Astrocyte (in vitro differentiated cells and primary cell): Measurements from ENCODE around the gene DUSP2. TPM values are rescaled to one million over a fixed set of nuclear protein-coding genes. Genes with fewer than 3 reads are reported as not detected.

ENCODE experiments used
- DNase-seq: peaks from one replicate; pipeline ENCODE4 v3.0.0-alpha.2; 2010; ENCODE audit warnings: low read depth
- FAIRE-seq: peaks from 2 replicates; lab custom pipeline; 2011; peaks lifted over from hg19 to GRCh38; lab: Jason Lieb, UNC
- H2AFZ ChIP-seq: 2 replicates; pipeline ENCODE4 v1.6.0; 2012; ENCODE audit warnings: low read depth, low read length, inconsistent platforms
- H3K27ac ChIP-seq: 2 replicates; pipeline ENCODE4 v1.5.1; 2011; ENCODE audit warnings: low read depth, low read length, inconsistent platforms
- H3K27me3 ChIP-seq: 2 replicates; pipeline ENCODE4 v1.6.0; 2011; ENCODE audit warnings: low read length, inconsistent platforms; ENCODE audit not compliant: insufficient read depth
- H3K36me3 ChIP-seq: 2 replicates; pipeline ENCODE4 v1.5.1; 2011; ENCODE audit warnings: low read length, inconsistent platforms; ENCODE audit not compliant: insufficient read depth
- H3K4me1 ChIP-seq: 2 replicates; pipeline ENCODE4 v1.5.1; 2011; ENCODE audit warnings: low read length, inconsistent platforms; ENCODE audit not compliant: insufficient read depth
- H3K4me2 ChIP-seq: 2 replicates; pipeline ENCODE4 v1.6.0; 2012; ENCODE audit warnings: low read length, inconsistent platforms
- H3K4me3 ChIP-seq: 2 replicates; pipeline ENCODE4 v1.5.1; 2011; ENCODE audit warnings: low read depth, mild to moderate bottlenecking, low read length, inconsistent platforms; ENCODE audit not compliant: insufficient read depth
- H3K79me2 ChIP-seq: 2 replicates; pipeline ENCODE4 v1.6.0; 2012; ENCODE audit warnings: mild to moderate bottlenecking, low read length, inconsistent platforms; ENCODE audit not compliant: insufficient read depth
- H3K9ac ChIP-seq: 2 replicates; pipeline ENCODE4 v1.6.0; 2012; ENCODE audit warnings: mild to moderate bottlenecking, low read length, inconsistent platforms
- H3K9me3 ChIP-seq: 2 replicates; pipeline ENCODE4 v1.5.1; 2012; ENCODE audit warnings: low read depth, mild to moderate bottlenecking, low read length, inconsistent platforms; ENCODE audit not compliant: insufficient read depth
- H4K20me1 ChIP-seq: 2 replicates; pipeline ENCODE4 v1.6.0; 2012; ENCODE audit warnings: low read length, inconsistent platforms; ENCODE audit not compliant: insufficient read depth
- H3K27ac Mint-ChIP-seq: one replicate; pipeline ENCODE4 v1.8.0; 2021; ENCODE audit warnings: mild to moderate bottlenecking, mixed read lengths; ENCODE audit not compliant: unreplicated experiment
- H3K27me3 Mint-ChIP-seq: one replicate; pipeline ENCODE4 v1.8.0; 2021; ENCODE audit warnings: low read depth, mixed read lengths; ENCODE audit not compliant: unreplicated experiment
- H3K36me3 Mint-ChIP-seq: one replicate; pipeline ENCODE4 v1.8.0; 2021; ENCODE audit warnings: low read depth, mixed read lengths; ENCODE audit not compliant: unreplicated experiment
- H3K4me1 Mint-ChIP-seq: one replicate; pipeline ENCODE4 v1.8.0; 2021; ENCODE audit warnings: low read depth, mixed read lengths; ENCODE audit not compliant: unreplicated experiment
- H3K4me3 Mint-ChIP-seq: one replicate; pipeline ENCODE4 v1.8.0; 2021; ENCODE audit warnings: mild to moderate bottlenecking, moderate library complexity, mixed read lengths; ENCODE audit not compliant: unreplicated experiment
- H3K9me3 Mint-ChIP-seq: one replicate; pipeline ENCODE4 v1.8.0; 2021; ENCODE audit warnings: mild to moderate bottlenecking, mixed read lengths; ENCODE audit not compliant: unreplicated experiment
- CTCF ChIP-seq: IDR thresholded peaks from 2 replicates; pipeline ENCODE4 v1.5.1; 2011; ENCODE audit warnings: low read depth, mild to moderate bottlenecking, inconsistent platforms, low read length, moderate library complexity; ENCODE audit not compliant: insufficient read depth
- EZH2 ChIP-seq: IDR thresholded peaks from 2 replicates; pipeline ENCODE4 v1.6.1; 2012; ENCODE audit warnings: mild to moderate bottlenecking, low read length, inconsistent platforms; ENCODE audit not compliant: insufficient read depth
- total RNA-seq: library from RNA; stranded (reverse); gene quantifications from 2 replicates; pipeline ENCODE4 v1.2.1, GENCODE V29; 2021

DUSP2 gene
- total RNA-seq, 1 donor from 2014 or later = 0.95 TPM

GRCh38 chr2:96146881-96147592 is 1.8 kb upstream of the DUSP2 start:
- FAIRE-seq (no peak), DNase-seq (peak; percentile 70)
- peak overlapping the region; percentile 88 for H3K4me2 ChIP-seq
- H3K4me1 Mint-ChIP-seq = peaks cover 4% of the 10 kb centered on the region
- no peaks in the 10 kb centered on the region for H3K9me3 Mint-ChIP-seq
- no peak overlapping the region for H2AFZ ChIP-seq
- no peaks in the 10 kb centered on the region for H3K9me3 ChIP-seq
- no peak overlapping the region for H3K27ac Mint-ChIP-seq
- no peaks in the 10 kb centered on the region for H3K36me3 Mint-ChIP-seq
- no peak overlapping the region for H3K4me3 ChIP-seq
- peak overlapping the region; percentile 41 for H3K27ac ChIP-seq
- no peaks in the 10 kb centered on the region for H3K36me3 ChIP-seq
- H3K27me3 Mint-ChIP-seq = peaks cover 44% of the 10 kb centered on the region
- H4K20me1 ChIP-seq = peaks cover 13% of the 10 kb centered on the region
- TF ChIP-seq EZH2 (no peak), CTCF (no peak)
- H3K27me3 ChIP-seq = no peaks in the 10 kb centered on the region
- no peaks in the 10 kb centered on the region for H3K79me2 ChIP-seq
- H3K9ac ChIP-seq = peak overlapping the region; percentile 20
- peak overlapping the region; percentile 34 for H3K4me3 Mint-ChIP-seq
- H3K4me1 ChIP-seq = peaks cover 43% of the 10 kb centered on the region

DNA sequence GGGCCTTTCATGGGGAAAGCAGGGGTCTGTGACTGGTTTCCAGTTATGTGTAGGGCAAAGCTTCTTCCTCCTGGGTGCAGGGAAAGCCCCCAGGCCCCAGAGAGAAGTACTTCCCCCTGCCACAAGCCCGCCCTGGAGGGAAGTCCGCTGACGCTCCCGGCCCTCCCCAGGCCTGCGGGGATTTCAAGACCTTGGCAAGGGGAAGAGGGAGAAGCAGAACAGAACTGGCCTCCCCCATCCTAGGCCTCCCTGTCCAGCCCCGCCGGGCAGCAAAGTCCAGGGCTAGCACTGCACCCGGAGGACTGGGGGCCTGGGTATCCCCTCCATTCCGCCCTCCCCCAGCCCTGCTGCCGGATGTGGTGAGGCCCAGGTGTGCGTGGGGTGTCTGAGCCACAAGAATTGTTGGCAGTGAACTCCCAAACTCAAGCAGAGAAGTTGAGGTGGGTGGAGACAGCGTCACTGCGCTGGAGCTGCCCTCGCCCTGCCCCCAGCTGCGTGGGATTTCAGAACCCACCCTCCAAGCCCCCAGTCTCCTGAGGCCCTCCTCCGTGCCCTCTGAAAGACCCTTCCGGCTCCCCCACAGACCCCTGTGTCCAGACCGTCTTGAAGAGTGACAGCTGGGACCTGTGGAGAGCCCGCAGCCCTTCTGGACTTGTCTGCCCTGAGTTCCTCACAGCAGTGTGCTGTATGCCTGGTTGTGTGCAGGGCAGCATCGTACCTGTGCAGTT is 1.1 kb upstream of the DUSP2 start:
- Histone ChIP-seq H3K4me3 (no peak overlapping the region), H3K27me3 (no peaks in the 10 kb centered on the region), H3K4me2 (peak overlapping the region; percentile 88), H3K4me1 (peaks cover 43% of the 10 kb centered on the region), H3K79me2 (no peaks in the 10 kb centered on the region), H3K9me3 (no peaks in the 10 kb centered on the region), H2AFZ (no peak overlapping the region), H4K20me1 (peaks cover 13% of the 10 kb centered on the region), H3K36me3 (no peaks in the 10 kb centered on the region), H3K27ac (peak overlapping the region; percentile 41), H3K9ac (peak overlapping the region; percentile 20)
- Mint-ChIP-seq H3K36me3 (no peaks in the 10 kb centered on the region), H3K4me1 (peaks cover 4% of the 10 kb centered on the region), H3K4me3 (no peak overlapping the region), H3K27ac (no peak overlapping the region), H3K9me3 (no peaks in the 10 kb centered on the region), H3K27me3 (peaks cover 42% of the 10 kb centered on the region)
- no peak for FAIRE-seq
- peak; percentile 71 for DNase-seq
- no peak for TF ChIP-seq CTCF
- no peak for TF ChIP-seq EZH2

DNA sequence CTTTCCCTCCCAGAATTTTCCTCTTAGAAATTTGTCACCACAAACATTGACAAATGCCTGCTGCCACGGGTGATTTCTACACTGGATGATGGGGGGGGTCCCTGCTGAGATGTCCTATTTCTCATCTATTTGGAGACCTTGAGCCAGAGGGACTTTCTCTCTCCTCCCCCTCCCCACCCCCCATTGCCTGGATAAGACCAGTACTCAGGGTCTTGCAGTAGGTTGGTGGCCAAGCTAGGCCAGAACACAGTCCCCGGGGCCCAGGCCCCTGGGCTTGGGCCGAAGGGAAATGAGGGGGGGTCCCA is 560 bp upstream of the DUSP2 start:
- FAIRE-seq = no peak

More for the DNA sequence above, 560 bp upstream of the DUSP2 start:
- H3K9me3 Mint-ChIP-seq = no peaks in the 10 kb centered on the region
- H3K4me3 Mint-ChIP-seq = peak overlapping the region; percentile 73
- no peak overlapping the region for H3K27ac Mint-ChIP-seq
- H3K36me3 Mint-ChIP-seq = no peaks in the 10 kb centered on the region
- Histone ChIP-seq H3K36me3 (no peaks in the 10 kb centered on the region), H3K27ac (no peak overlapping the region), H3K9ac (no peak overlapping the region), H3K79me2 (no peaks in the 10 kb centered on the region), H2AFZ (no peak overlapping the region), H3K4me1 (peaks cover 43% of the 10 kb centered on the region), H3K9me3 (no peaks in the 10 kb centered on the region), H3K27me3 (no peaks in the 10 kb centered on the region), H4K20me1 (peaks cover 13% of the 10 kb centered on the region), H3K4me3 (no peak overlapping the region), H3K4me2 (peak overlapping the region; percentile 88)
- H3K4me1 Mint-ChIP-seq = peaks cover 4% of the 10 kb centered on the region
- H3K27me3 Mint-ChIP-seq = peaks cover 40% of the 10 kb centered on the region
- no peak for DNase-seq
- TF ChIP-seq CTCF = no peak
